Activated CD4-positive, alpha-beta memory T cell treated with anti-CD3 and anti-CD28 coated beads for 36 hours (primary cell): Measurements from ENCODE around the gene ANKRD44. TPM values are rescaled to one million over a fixed set of nuclear protein-coding genes. Genes with fewer than 3 reads are reported as not detected.

Experiments
- CTCF ChIA-PET: fragments of 350-600 bp; sonication (Branson Sonifier 250); formaldehyde crosslinking; loops from one replicate; lab custom pipeline; 2021; ENCODE audit warnings: antibody characterized with exemption, inconsistent platforms; lab: Charles Lee
- POLR2A ChIA-PET: fragments of 350-600 bp; sonication (Branson Sonifier 250); formaldehyde crosslinking; loops from one replicate; lab custom pipeline; 2021; ENCODE audit warnings: antibody characterized with exemption; lab: Charles Lee
- DNase-seq: peaks from one replicate; pipeline ENCODE4 v3.0.0-alpha.2; 2020
- H3K27ac Mint-ChIP-seq: one replicate; pipeline ENCODE4 v1.8.0; 2021; ENCODE audit warnings: mixed read lengths
- H3K27me3 Mint-ChIP-seq: one replicate; pipeline ENCODE4 v1.8.0; 2021; ENCODE audit warnings: mixed read lengths
- H3K36me3 Mint-ChIP-seq: one replicate; pipeline ENCODE4 v1.8.0; 2021; ENCODE audit warnings: mixed read lengths
- H3K4me1 Mint-ChIP-seq: one replicate; pipeline ENCODE4 v1.8.0; 2021; ENCODE audit warnings: low read depth, mixed read lengths
- H3K4me3 Mint-ChIP-seq: one replicate; pipeline ENCODE4 v1.8.0; 2021; ENCODE audit warnings: mild to moderate bottlenecking, mixed read lengths
- H3K9me3 Mint-ChIP-seq: one replicate; pipeline ENCODE4 v1.8.0; 2021; ENCODE audit warnings: mixed read lengths
- intact Hi-C: fragments of 100-400 bp; cut with micrococcal nuclease; formaldehyde crosslinking; loops from one replicate; pipeline ENCODE4 v1.15.1; 2023
- total RNA-seq, 2 experiments: library from RNA; stranded (reverse); gene quantifications; one replicate each; pipeline ENCODE4 v1.2.3, GENCODE V29; 2021

ANKRD44 gene
- total RNA-seq, 2 experiments from 2014 or later = 123 to 125 TPM

GRCh38 chr2:197131558-197131855 lies 179.1 kb downstream of the ANKRD44 start:
- H3K4me1 Mint-ChIP-seq = peaks cover 82% of the 10 kb centered on the region

GRCh38 chr2:197130318-197130717 lies 180.3 kb downstream of the ANKRD44 start:
- POLR2A ChIA-PET = no interaction called here
- peak overlapping the region; percentile 14 for H3K27ac Mint-ChIP-seq
- intact Hi-C loops = loop anchor here (2.0 to 5.0 kb wide), 2 partner anchors 14 to 182 kb away; partner anchors contain the start of gene ANKRD44
- H3K4me3 Mint-ChIP-seq = no peak overlapping the region
- CTCF ChIA-PET = no interaction called here
- no peak for DNase-seq
- H3K9me3 Mint-ChIP-seq = no peaks in the 10 kb centered on the region
- H3K4me1 Mint-ChIP-seq = peaks cover 79% of the 10 kb centered on the region
- no peaks in the 10 kb centered on the region for H3K27me3 Mint-ChIP-seq
- peaks cover 29% of the 10 kb centered on the region for H3K36me3 Mint-ChIP-seq

More at GRCh38 chr2:197131558-197131855, 179.1 kb downstream of the ANKRD44 start:
- ChIA-PET POLR2A (no interaction called here), CTCF (interaction anchor here (0.8 to 1.5 kb wide), 3 partner anchors 18 to 60 kb away, joined by 3 to 5 read pairs (median 4); no protein-coding TSS in a partner anchor)
- intact Hi-C loops = loop anchor here (2.0 to 5.0 kb wide), 2 partner anchors 13 to 181 kb away; partner anchors contain the start of gene ANKRD44
- Mint-ChIP-seq H3K36me3 (peaks cover 35% of the 10 kb centered on the region), H3K4me3 (no peak overlapping the region), H3K27me3 (no peaks in the 10 kb centered on the region), H3K9me3 (no peaks in the 10 kb centered on the region), H3K27ac (peak overlapping the region; percentile 0)
- DNase-seq = no peak

DNA sequence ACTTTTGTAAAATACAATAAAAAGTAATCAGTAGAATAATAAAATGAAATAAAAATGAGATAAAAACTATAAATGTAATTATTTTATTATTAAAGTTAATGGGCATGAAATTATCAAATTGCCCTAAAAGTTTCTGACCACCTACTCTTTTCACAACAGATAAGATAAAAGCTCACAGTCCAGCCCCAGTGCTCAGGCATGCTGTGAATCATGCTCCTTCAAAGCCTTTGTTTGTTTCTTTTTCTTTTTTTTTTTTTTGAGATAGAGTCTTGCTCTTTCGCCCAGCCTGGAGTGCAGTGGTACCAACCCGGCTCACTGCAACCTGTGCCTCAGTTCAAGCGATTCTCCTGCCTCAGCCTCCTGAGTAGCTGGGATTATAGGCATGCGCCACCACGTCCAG lies 181.7 kb downstream of the ANKRD44 start:
- H3K4me3 Mint-ChIP-seq = no peak overlapping the region
- DNase-seq = no peak
- peak overlapping the region; percentile 19 for H3K27ac Mint-ChIP-seq
- ChIA-PET CTCF (interaction anchor here (1.0 kb wide), 1 partner anchor 40 kb away, joined by 3 read pairs; no protein-coding TSS in a partner anchor), POLR2A (no interaction called here)
- H3K36me3 Mint-ChIP-seq = peaks cover 31% of the 10 kb centered on the region
- peaks cover 66% of the 10 kb centered on the region for H3K4me1 Mint-ChIP-seq
- no peaks in the 10 kb centered on the region for H3K9me3 Mint-ChIP-seq
- intact Hi-C loops = no loop called here
- H3K27me3 Mint-ChIP-seq = no peaks in the 10 kb centered on the region

DNA sequence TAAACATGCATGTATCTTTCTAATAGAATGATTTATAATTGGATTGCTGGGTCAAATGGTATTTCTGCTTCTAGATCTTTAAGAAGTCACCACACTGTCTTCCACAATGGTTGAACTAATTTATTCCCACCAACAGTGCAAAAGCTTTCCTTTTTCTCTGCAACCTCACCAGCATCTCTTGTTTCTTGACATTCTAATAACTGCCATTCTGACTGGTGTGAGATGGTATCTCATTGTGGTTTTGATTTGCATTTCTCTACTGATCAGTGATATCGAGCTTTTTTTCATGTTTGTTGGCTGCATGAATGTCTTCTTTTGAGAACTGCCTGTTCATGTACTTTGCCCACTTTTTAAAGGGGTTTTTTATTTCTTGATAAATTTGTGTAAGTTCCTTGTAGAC lies 182.5 kb downstream of the ANKRD44 start:
- POLR2A ChIA-PET = interaction anchor here (0.8 to 2.2 kb wide), 2 partner anchors 9 to 183 kb away, joined by 3 to 7 read pairs; partner anchors contain the start of gene ANKRD44
- peaks cover 27% of the 10 kb centered on the region for H3K36me3 Mint-ChIP-seq
- DNase-seq = no peak
- no peaks in the 10 kb centered on the region for H3K27me3 Mint-ChIP-seq
- H3K27ac Mint-ChIP-seq = peak overlapping the region; percentile 56
- CTCF ChIA-PET = interaction anchor here (0.7 to 2.6 kb wide), 3 partner anchors 9 to 16 kb away, joined by 3 to 25 read pairs (median 3); no protein-coding TSS in a partner anchor
- no peaks in the 10 kb centered on the region for H3K9me3 Mint-ChIP-seq
- intact Hi-C loops = no loop called here
- H3K4me1 Mint-ChIP-seq = peaks cover 64% of the 10 kb centered on the region
- no peak overlapping the region for H3K4me3 Mint-ChIP-seq

GRCh38 chr2:197126630-197127352 lies 183.8 kb downstream of the ANKRD44 start:
- intact Hi-C loops = no loop called here
- CTCF ChIA-PET = interaction anchor here (0.8 to 2.6 kb wide), 5 partner anchors 10 to 40 kb away, joined by 3 to 25 read pairs (median 3); no protein-coding TSS in a partner anchor
- POLR2A ChIA-PET = interaction anchor here (2.2 kb wide), 1 partner anchor 10 kb away, joined by 7 read pairs; no protein-coding TSS in a partner anchor
- Mint-ChIP-seq H3K4me1 (peaks cover 64% of the 10 kb centered on the region), H3K36me3 (peaks cover 32% of the 10 kb centered on the region), H3K27ac (no peak overlapping the region), H3K9me3 (no peaks in the 10 kb centered on the region), H3K4me3 (no peak overlapping the region), H3K27me3 (no peaks in the 10 kb centered on the region)
- DNase-seq = no peak

GRCh38 chr2:197124639-197125390 lies 185.8 kb downstream of the ANKRD44 start:
- POLR2A ChIA-PET = no interaction called here
- no peaks in the 10 kb centered on the region for H3K9me3 Mint-ChIP-seq
- peaks cover 56% of the 10 kb centered on the region for H3K4me1 Mint-ChIP-seq
- H3K36me3 Mint-ChIP-seq = peaks cover 41% of the 10 kb centered on the region
- no peak for DNase-seq
- no peaks in the 10 kb centered on the region for H3K27me3 Mint-ChIP-seq
- no peak overlapping the region for H3K27ac Mint-ChIP-seq
- intact Hi-C loops = no loop called here
- CTCF ChIA-PET = no interaction called here
- no peak overlapping the region for H3K4me3 Mint-ChIP-seq

- H3K27me3 Mint-ChIP-seq = no peaks in the 10 kb centered on the region
- H3K36me3 Mint-ChIP-seq = peaks cover 37% of the 10 kb centered on the region
- H3K9me3 Mint-ChIP-seq = no peaks in the 10 kb centered on the region
- no peak overlapping the region for H3K4me3 Mint-ChIP-seq
- peaks cover 38% of the 10 kb centered on the region for H3K4me1 Mint-ChIP-seq
- no peak for DNase-seq
- ChIA-PET CTCF (interaction anchor here (2.0 to 5.3 kb wide), 3 partner anchors 9 to 67 kb away, joined by 5 to 44 read pairs (median 30); no protein-coding TSS in a partner anchor), POLR2A (no interaction called here)
- intact Hi-C loops = no loop called here
- no peak overlapping the region for H3K27ac Mint-ChIP-seq
Observed at GRCh38 chr2:197122821-197123220, 187.8 kb downstream of the ANKRD44 start.

GRCh38 chr2:197121756-197122385 lies 188.7 kb downstream of the ANKRD44 start:
- intact Hi-C loops = no loop called here
- ChIA-PET POLR2A (no interaction called here), CTCF (interaction anchor here (0.8 to 5.3 kb wide), 4 partner anchors 8 to 68 kb away, joined by 3 to 44 read pairs (median 18); no protein-coding TSS in a partner anchor)
- no peak for DNase-seq
- Mint-ChIP-seq H3K9me3 (no peaks in the 10 kb centered on the region), H3K27ac (peak overlapping the region; percentile 19), H3K4me3 (no peak overlapping the region), H3K4me1 (peaks cover 37% of the 10 kb centered on the region), H3K36me3 (peaks cover 39% of the 10 kb centered on the region), H3K27me3 (no peaks in the 10 kb centered on the region)

- Mint-ChIP-seq H3K27me3 (no peaks in the 10 kb centered on the region), H3K4me1 (peaks cover 40% of the 10 kb centered on the region), H3K4me3 (no peak overlapping the region), H3K9me3 (no peaks in the 10 kb centered on the region), H3K27ac (peak overlapping the region; percentile 19), H3K36me3 (peaks cover 36% of the 10 kb centered on the region)
- POLR2A ChIA-PET = no interaction called here
- CTCF ChIA-PET = interaction anchor here (0.8 to 5.3 kb wide), 4 partner anchors 7 to 69 kb away, joined by 3 to 44 read pairs (median 18); no protein-coding TSS in a partner anchor
- DNase-seq = no peak
- intact Hi-C loops = no loop called here
Observed at GRCh38 chr2:197121255-197121654, 189.3 kb downstream of the ANKRD44 start.

DNA sequence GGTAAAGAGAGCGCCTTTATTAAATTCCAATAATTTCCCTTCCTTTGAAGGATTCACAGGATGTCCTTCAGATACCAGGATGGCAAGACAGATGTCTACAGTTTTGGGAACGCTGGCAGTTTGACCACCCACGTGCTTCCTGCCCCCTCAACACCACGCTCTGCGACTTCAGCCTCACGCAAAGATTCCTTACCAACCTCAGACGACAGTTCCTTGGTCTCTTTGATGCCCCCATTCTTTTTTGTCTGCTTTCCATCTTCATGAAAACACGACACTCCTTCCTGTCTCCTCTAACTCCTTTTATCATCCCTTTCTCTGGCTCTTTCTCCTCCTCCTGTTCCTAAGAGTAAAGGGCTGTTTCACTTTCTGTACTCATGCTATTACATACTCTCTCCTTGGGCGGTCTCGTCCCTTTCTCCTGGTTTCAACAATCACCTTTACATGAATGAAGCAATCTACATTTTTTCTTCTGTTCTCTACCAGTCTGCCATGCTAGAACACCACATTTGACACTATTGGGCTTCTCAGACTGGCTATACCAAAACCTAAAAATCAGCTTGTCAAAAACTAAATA lies 194.2 kb downstream of the ANKRD44 start:
- ChIA-PET POLR2A (no interaction called here), CTCF (interaction anchor here (1.1 to 5.4 kb wide), 2 partner anchors 52 to 192 kb away, joined by 3 to 134 read pairs; no protein-coding TSS in a partner anchor)
- no peak for DNase-seq
- H3K27ac Mint-ChIP-seq = peak overlapping the region; percentile 67
- peaks cover 12% of the 10 kb centered on the region for H3K36me3 Mint-ChIP-seq
- intact Hi-C loops = loop anchor here (5.0 kb wide), 1 partner anchor 246 kb away; no protein-coding TSS in a partner anchor
- H3K4me3 Mint-ChIP-seq = no peak overlapping the region
- H3K4me1 Mint-ChIP-seq = peaks cover 24% of the 10 kb centered on the region
- no peaks in the 10 kb centered on the region for H3K27me3 Mint-ChIP-seq
- no peaks in the 10 kb centered on the region for H3K9me3 Mint-ChIP-seq

GRCh38 chr2:197115325-197115724 lies 195.3 kb downstream of the ANKRD44 start:
- DNase-seq = no peak
- Mint-ChIP-seq H3K36me3 (peaks cover 11% of the 10 kb centered on the region), H3K4me3 (no peak overlapping the region), H3K9me3 (no peaks in the 10 kb centered on the region), H3K4me1 (peaks cover 20% of the 10 kb centered on the region), H3K27ac (peak overlapping the region; percentile 35), H3K27me3 (no peaks in the 10 kb centered on the region)
- intact Hi-C loops = loop anchor here (5.0 kb wide), 1 partner anchor 247 kb away; no protein-coding TSS in a partner anchor
- POLR2A ChIA-PET = no interaction called here
- CTCF ChIA-PET = interaction anchor here (3.0 to 5.4 kb wide), 3 partner anchors 7 to 261 kb away, joined by 42 to 134 read pairs (median 44); no protein-coding TSS in a partner anchor
